A549 (cell line): ENCODE results near the gene IGFBP4. TPM values are rescaled to one million over a fixed set of nuclear protein-coding genes. Genes with fewer than 3 reads are reported as not detected.

Experiments used
- ATAC-seq, 2 experiments: fragments of 200-7000 bp in 1 of 2; fragments of >200 bp in 1 of 2; cut with Nextera tagmentation in 1 of 2; cut with Tn5 transposase in 1 of 2; 3 replicates each; pipeline versions ENCODE4 v1.8.0 to v1.9.1; 2018 to 2020; ENCODE audit warnings: mild to moderate bottlenecking in 1 of 2, moderate library complexity in 1 of 2
- CTCF ChIA-PET: fragments of 300-600 bp; sonication (Branson Sonifier 250); formaldehyde crosslinking; extraction: SDS; loops from one replicate; lab custom pipeline; 2021; ENCODE audit warnings: antibody characterized with exemption, inconsistent platforms; lab: Yijun Ruan, JAX
- POLR2A ChIA-PET: fragments of 350-600 bp; formaldehyde crosslinking; extraction: SDS; loops from one replicate; lab custom pipeline; 2021; ENCODE audit warnings: antibody characterized with exemption, inconsistent platforms; lab: Yijun Ruan, JAX
- DNase-seq, 2 experiments: peaks; one replicate each; pipeline versions ENCODE4 v3.0.0 to v3.0.0-alpha.2; 2011 to 2016; ENCODE audit warnings: low read depth in 1 of 2, low spot score in 1 of 2
- FAIRE-seq: peaks from 2 replicates; lab custom pipeline; 2011; peaks lifted over from hg19 to GRCh38; lab: Jason Lieb, UNC
- H3K27ac ChIP-seq, 2 experiments: fragments of >200 bp; sonication (Bioruptor Twin); formaldehyde crosslinking; 3 replicates each; pipeline ENCODE4 v1.5.1; 2016 to 2017
- H3K4me1 ChIP-seq: fragments of >200 bp; sonication (Bioruptor Twin); formaldehyde crosslinking; 3 replicates; pipeline ENCODE4 v1.6.1; 2016
- H3K4me2 ChIP-seq: fragments of >200 bp; sonication (Bioruptor Twin); formaldehyde crosslinking; 3 replicates; pipeline ENCODE4 v1.6.1; 2016
- H3K4me3 ChIP-seq: fragments of >200 bp; sonication (Bioruptor Twin); formaldehyde crosslinking; 3 replicates; pipeline ENCODE4 v1.5.1; 2016
- H3K9me3 ChIP-seq: fragments of >200 bp; sonication (Bioruptor Twin); formaldehyde crosslinking; 3 replicates; pipeline ENCODE4 v1.6.1; 2016
- ATOH8 ChIP-seq: fragments of 250-450 bp; sonication (Bioruptor Pico); IDR thresholded peaks from 2 replicates; pipeline ENCODE4 v1.5.0; 2020; ENCODE audit warnings: low read depth, mild to moderate bottlenecking, moderate library complexity
- CBX8 ChIP-seq: fragments of 200-600 bp; sonication (generic); IDR thresholded peaks from 2 replicates; pipeline ENCODE4 v1.6.1; 2016
- CEBPB ChIP-seq, 2 experiments: fragments of >200 bp in 1 of 2; sonication (Bioruptor Twin) in 1 of 2; formaldehyde crosslinking in 1 of 2; IDR thresholded peaks; 2 replicates each; pipeline ENCODE4 v1.6.1; 2012 to 2016
- CHD4 ChIP-seq: fragments of 200-600 bp; sonication (generic); IDR thresholded peaks from 2 replicates; pipeline ENCODE4 v1.6.1; 2016; ENCODE audit warnings: antibody characterized with exemption, mild to moderate bottlenecking, borderline replicate concordance
- E2F6 ChIP-seq: IDR thresholded peaks from 2 replicates; pipeline ENCODE4 v1.6.1; 2012; ENCODE audit warnings: low read depth, borderline replicate concordance
- EHF ChIP-seq: fragments of 250-450 bp; sonication (Bioruptor Pico); IDR thresholded peaks from 2 replicates; pipeline ENCODE4 v1.5.0; 2020; ENCODE audit warnings: mild to moderate bottlenecking
- FOSL2 ChIP-seq, 2 experiments: fragments of 450-650 bp in 1 of 2; fragments of >200 bp in 1 of 2; sonication (Bioruptor Twin) in 1 of 2; formaldehyde crosslinking; IDR thresholded peaks; 2 replicates each; pipeline versions ENCODE4 v1.5.0 to v1.6.1; 2016 to 2020; ENCODE audit warnings: mild to moderate bottlenecking in 1 of 2, moderate library complexity in 1 of 2
- GATA3 ChIP-seq: IDR thresholded peaks from 2 replicates; pipeline ENCODE4 v1.6.1; 2012; ENCODE audit warnings: borderline replicate concordance
- HES2 ChIP-seq: fragments of >200 bp; sonication (Bioruptor Twin); formaldehyde crosslinking; IDR thresholded peaks from 2 replicates; pipeline ENCODE4 v1.6.1; 2016
- HOXA7 ChIP-seq: fragments of 250-450 bp; sonication (Bioruptor Pico); IDR thresholded peaks from 2 replicates; pipeline ENCODE4 v1.5.0; 2020; ENCODE audit warnings: mild to moderate bottlenecking, moderate library complexity
- HOXB13 ChIP-seq: fragments of 250-450 bp; sonication (Bioruptor Pico); IDR thresholded peaks from 2 replicates; pipeline ENCODE4 v1.5.0; 2020; ENCODE audit warnings: low read depth, mild to moderate bottlenecking, moderate library complexity
- KDM5A ChIP-seq: fragments of 200-600 bp; sonication (generic); IDR thresholded peaks from 2 replicates; pipeline ENCODE4 v1.6.1; 2016; ENCODE audit warnings: antibody characterized with exemption, mild to moderate bottlenecking
- MAFK ChIP-seq: fragments of 450-650 bp; IDR thresholded peaks from 2 replicates; pipeline ENCODE4 v1.6.1; 2014; ENCODE audit not compliant: partially characterized antibody
- MAZ ChIP-seq: fragments of 150-350 bp; IDR thresholded peaks from 2 replicates; pipeline ENCODE4 v1.6.1; 2014; ENCODE audit warnings: antibody characterized with exemption, low read depth, low read length, borderline replicate concordance
- NPAS2 ChIP-seq: fragments of 250-450 bp; sonication (Bioruptor Pico); IDR thresholded peaks from 2 replicates; pipeline ENCODE4 v1.8.0; 2022; ENCODE audit warnings: mild to moderate bottlenecking, moderate library complexity, borderline replicate concordance
- NR3C1 ChIP-seq: fragments of >200 bp; sonication (Bioruptor Twin); formaldehyde crosslinking; IDR thresholded peaks from 3 replicates; pipeline ENCODE4 v1.6.1; 2017
- PBX3 ChIP-seq: IDR thresholded peaks from 2 replicates; pipeline ENCODE4 v1.6.1; 2012
- PHF8 ChIP-seq: fragments of 200-600 bp; sonication (generic); IDR thresholded peaks from 2 replicates; pipeline ENCODE4 v1.6.1; 2016; ENCODE audit warnings: low read depth, mild to moderate bottlenecking, antibody characterized with exemption, moderate library complexity, borderline replicate concordance
- POLR2A ChIP-seq: IDR thresholded peaks from 2 replicates; pipeline ENCODE4 v1.6.1; 2012; ENCODE audit warnings: mild to moderate bottlenecking, low read length
- RCOR1 ChIP-seq: fragments of 150-350 bp; IDR thresholded peaks from 2 replicates; pipeline ENCODE4 v1.6.1; 2014; ENCODE audit warnings: antibody characterized with exemption, low read length, low read depth
- RNF2 ChIP-seq: fragments of 200-600 bp; sonication (generic); IDR thresholded peaks from 2 replicates; pipeline ENCODE4 v1.6.1; 2016; ENCODE audit warnings: low read depth, mild to moderate bottlenecking, antibody characterized with exemption, moderate library complexity, borderline replicate concordance
- SMC3 ChIP-seq: fragments of >200 bp; sonication (Bioruptor Twin); formaldehyde crosslinking; IDR thresholded peaks from 3 replicates; pipeline ENCODE4 v1.6.1; 2018; ENCODE audit warnings: inconsistent platforms
- USF2 ChIP-seq: fragments of 450-650 bp; IDR thresholded peaks from 2 replicates; pipeline ENCODE4 v1.6.1; 2014; ENCODE audit warnings: antibody characterized with exemption
- ZC3H11A ChIP-seq: fragments of 450-650 bp; IDR thresholded peaks from 2 replicates; pipeline ENCODE4 v1.6.1; 2014; ENCODE audit warnings: antibody characterized with exemption, mild to moderate bottlenecking
- ZNF302 ChIP-seq: fragments of 250-450 bp; sonication (Bioruptor Pico); IDR thresholded peaks from 2 replicates; pipeline ENCODE4 v1.9.0; 2021; ENCODE audit warnings: inconsistent platforms, mild to moderate bottlenecking, moderate library complexity
- ZSCAN20 ChIP-seq: fragments of 250-450 bp; sonication (Bioruptor Pico); IDR thresholded peaks from 2 replicates; pipeline ENCODE4 v1.8.0; 2022; ENCODE audit warnings: mild to moderate bottlenecking, moderate library complexity
- WGBS: methylation state at CpG from one replicate; pipeline ENCODE4 v1.1.6; 2017; ENCODE audit errors: missing lambda C conversion rate; 5-methylcytosine and 5-hydroxymethylcytosine counted together
- polyA plus RNA-seq, 4 experiments: library from polyadenylated mRNA; depleted of rRNA in 3 of 4; stranded (reverse); fragments of >200 nt; fragmentation: RNase III in 1 of 4; extraction: RNeasy Plus Mini Kit Qiagen cat#74134 plus additional on column Dnase treatment in 1 of 4; gene quantifications; 2 replicates in 3 of 4; 3 replicates in 1 of 4; pipeline ENCODE4 v1.2.3, GENCODE V29; 2011 to 2017
- TF ChIP-seq, protein P1 (sequence below): fragments of 150-350 bp; IDR thresholded peaks from 2 replicates; pipeline ENCODE4 v1.6.1; 2014; ENCODE audit warnings: low read depth, mild to moderate bottlenecking, low read length
- TF ChIP-seq, protein P2 (sequence below): fragments of >200 bp; sonication (Bioruptor Twin); formaldehyde crosslinking; IDR thresholded peaks from 3 replicates; pipeline ENCODE4 v1.5.1; 2016

The IGFBP4 gene
- polyA plus RNA-seq, 2 of the 4 experiments (the other 2 are of a cell fraction) = 1,080 to 1,829 TPM

DNA sequence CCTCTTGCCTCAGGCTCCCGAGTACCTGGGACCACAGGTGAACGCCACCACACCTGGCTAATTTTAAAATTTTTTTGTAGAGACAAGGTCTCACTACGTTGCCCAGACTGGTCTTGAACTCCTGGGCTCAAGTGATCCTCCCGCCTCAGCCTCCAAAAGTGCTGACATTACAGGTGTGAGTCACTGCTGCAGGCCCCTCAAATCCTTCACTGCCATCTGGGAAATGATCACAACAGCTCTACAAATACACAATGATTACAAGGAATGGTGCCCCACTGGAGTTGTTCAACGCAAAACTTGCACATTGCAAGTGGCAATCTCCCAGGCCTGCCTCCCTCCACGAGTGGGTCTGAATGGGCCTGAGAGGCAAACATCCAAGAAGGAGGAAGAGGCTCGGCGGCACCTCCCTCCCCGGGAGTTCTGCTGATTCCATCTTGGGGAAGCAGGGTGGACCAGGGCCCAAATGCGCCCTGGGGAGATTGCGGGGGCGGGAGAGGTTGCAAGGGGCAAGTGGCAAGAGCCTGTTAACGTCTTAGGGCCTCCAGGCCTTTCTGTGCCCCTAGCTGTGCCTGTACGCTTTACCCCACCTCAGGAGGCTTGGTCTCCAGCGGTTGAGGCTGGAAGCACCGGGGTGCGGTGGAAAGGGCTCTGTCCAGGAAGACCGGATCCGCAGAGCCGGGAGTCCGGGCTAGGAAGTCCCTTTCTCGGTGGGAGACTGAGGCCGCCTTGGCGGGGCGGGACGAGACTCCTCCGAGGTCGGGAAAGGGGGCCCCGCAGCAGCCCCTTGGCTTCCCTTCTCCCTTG is 656 bp upstream of the IGFBP4 start (continued):
- TF ChIP-seq PBX3 (no peak), HOXA7 (CRISPR knock-in tag) (no peak), USF2 (no peak), NR3C1 (no peak), ZC3H11A (no peak), CHD4 (no peak; the same call in 1 of the 2 replicates), CBX8 (no peak), HOXB13 (CRISPR knock-in tag) (peak; percentile 40; the same call in 1 of the 2 replicates), MAFK (peak; percentile 92), MAZ (no peak), RNF2 (no peak), PHF8 (no peak), FOSL2 (IDR thresholded peaks at IDR 0.05) (no peak), FOSL2 (CRISPR knock-in tag; IDR thresholded peaks at IDR 0.05) (peak; percentile 57), RCOR1 (no peak), E2F6 (no peak), GATA3 (no peak)

GRCh38 chr17:40443988-40444899 is 994 bp downstream of the IGFBP4 start:
- H3K27ac ChIP-seq = peak overlapping the region; percentile 98
- FAIRE-seq = no peak
- TF ChIP-seq HES2 (no peak), ZNF302 (CRISPR knock-in tag) (no peak), NPAS2 (CRISPR knock-in tag) (no peak), CEBPB (IDR thresholded peaks at IDR 0.05) (no peak), EHF (CRISPR knock-in tag) (no peak), ZC3H11A (no peak), PHF8 (no peak), ATOH8 (CRISPR knock-in tag) (no peak), USF2 (peak; percentile 1; the same call in 1 of the 2 replicates), HOXA7 (CRISPR knock-in tag) (no peak), SMC3 (peak; percentile 5; the same call in 1 of the 3 replicates), POLR2A (peak; percentile 52), MAFK (no peak), KDM5A (no peak), ZSCAN20 (CRISPR knock-in tag) (no peak)
- TF ChIP-seq, protein P1, sequence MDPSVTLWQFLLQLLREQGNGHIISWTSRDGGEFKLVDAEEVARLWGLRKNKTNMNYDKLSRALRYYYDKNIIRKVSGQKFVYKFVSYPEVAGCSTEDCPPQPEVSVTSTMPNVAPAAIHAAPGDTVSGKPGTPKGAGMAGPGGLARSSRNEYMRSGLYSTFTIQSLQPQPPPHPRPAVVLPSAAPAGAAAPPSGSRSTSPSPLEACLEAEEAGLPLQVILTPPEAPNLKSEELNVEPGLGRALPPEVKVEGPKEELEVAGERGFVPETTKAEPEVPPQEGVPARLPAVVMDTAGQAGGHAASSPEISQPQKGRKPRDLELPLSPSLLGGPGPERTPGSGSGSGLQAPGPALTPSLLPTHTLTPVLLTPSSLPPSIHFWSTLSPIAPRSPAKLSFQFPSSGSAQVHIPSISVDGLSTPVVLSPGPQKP = no peak
- TF ChIP-seq, protein P2, sequence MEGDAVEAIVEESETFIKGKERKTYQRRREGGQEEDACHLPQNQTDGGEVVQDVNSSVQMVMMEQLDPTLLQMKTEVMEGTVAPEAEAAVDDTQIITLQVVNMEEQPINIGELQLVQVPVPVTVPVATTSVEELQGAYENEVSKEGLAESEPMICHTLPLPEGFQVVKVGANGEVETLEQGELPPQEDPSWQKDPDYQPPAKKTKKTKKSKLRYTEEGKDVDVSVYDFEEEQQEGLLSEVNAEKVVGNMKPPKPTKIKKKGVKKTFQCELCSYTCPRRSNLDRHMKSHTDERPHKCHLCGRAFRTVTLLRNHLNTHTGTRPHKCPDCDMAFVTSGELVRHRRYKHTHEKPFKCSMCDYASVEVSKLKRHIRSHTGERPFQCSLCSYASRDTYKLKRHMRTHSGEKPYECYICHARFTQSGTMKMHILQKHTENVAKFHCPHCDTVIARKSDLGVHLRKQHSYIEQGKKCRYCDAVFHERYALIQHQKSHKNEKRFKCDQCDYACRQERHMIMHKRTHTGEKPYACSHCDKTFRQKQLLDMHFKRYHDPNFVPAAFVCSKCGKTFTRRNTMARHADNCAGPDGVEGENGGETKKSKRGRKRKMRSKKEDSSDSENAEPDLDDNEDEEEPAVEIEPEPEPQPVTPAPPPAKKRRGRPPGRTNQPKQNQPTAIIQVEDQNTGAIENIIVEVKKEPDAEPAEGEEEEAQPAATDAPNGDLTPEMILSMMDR = no peak

More at GRCh38 chr17:40443988-40444899, 994 bp downstream of the IGFBP4 start:
- ATAC-seq (peak in 1 of 2 experiments; percentile 1; a peak in 3 of 6 replicates), DNase-seq (peak in 1 of 2 experiments; percentile 52)
- WGBS = under 1% methylated on average over 15 of the region's 15 CpGs
- ChIA-PET CTCF (interaction anchor here (0.5 to 37.5 kb wide), 22 partner anchors 10 to 204 kb away, joined by 3 to 822 read pairs (median 3); partner anchors contain the start of genes CCR7 and TOP2A), POLR2A (interaction anchor here (0.5 to 2.8 kb wide), 20 partner anchors 11 to 485 kb away, joined by 3 to 23 read pairs (median 5); partner anchors contain the start of gene TOP2A)
- Histone ChIP-seq H3K9me3 (no peaks in the 10 kb centered on the region), H3K4me3 (peak overlapping the region; percentile 78), H3K4me2 (peak overlapping the region; percentile 91), H3K4me1 (peaks cover 35% of the 10 kb centered on the region)
